SU-DHL-6 (cell line): ENCODE data around the gene ARHGAP29.

Experiments used
- EZH2phosphoT487 ChIP-seq: fragments of 200-600 bp; sonication (generic), shearing (Covaris generic); conservative IDR thresholded peaks from 2 replicates; pipeline ENCODE4 v1.6.1; 2018; ENCODE audit warnings: mild to moderate bottlenecking, antibody characterized with exemption, low read length, moderate library complexity, mixed read lengths
- TF ChIP-seq, protein P1 (sequence below): fragments of 200-600 bp; sonication (generic); IDR thresholded peaks from one replicate; pipeline ENCODE4 v1.5.1; 2017; ENCODE audit warnings: antibody characterized with exemption, mild to moderate bottlenecking, low read length, moderate library complexity; ENCODE audit not compliant: insufficient read depth, poor library complexity, severe bottlenecking

DNA sequence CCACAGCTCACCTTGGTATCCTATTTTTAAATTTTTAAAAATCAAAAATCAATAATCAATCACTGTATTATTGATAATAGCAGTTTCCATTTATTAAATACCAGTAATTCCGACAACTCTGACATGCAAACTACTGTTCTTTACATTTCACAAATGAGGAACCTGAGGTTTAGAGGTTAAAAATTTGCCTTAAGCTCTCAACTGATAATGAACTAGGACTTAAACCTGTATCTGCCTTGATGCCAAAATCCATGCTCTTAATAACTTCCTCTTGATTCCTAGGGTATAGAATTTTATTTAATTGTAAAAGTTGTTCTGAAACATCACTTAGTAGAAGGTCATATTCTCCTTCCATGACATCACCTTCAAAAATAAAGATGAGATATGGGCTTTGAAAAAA lies 5.6 kb downstream of the ARHGAP29 start:
- TF ChIP-seq, protein P1, sequence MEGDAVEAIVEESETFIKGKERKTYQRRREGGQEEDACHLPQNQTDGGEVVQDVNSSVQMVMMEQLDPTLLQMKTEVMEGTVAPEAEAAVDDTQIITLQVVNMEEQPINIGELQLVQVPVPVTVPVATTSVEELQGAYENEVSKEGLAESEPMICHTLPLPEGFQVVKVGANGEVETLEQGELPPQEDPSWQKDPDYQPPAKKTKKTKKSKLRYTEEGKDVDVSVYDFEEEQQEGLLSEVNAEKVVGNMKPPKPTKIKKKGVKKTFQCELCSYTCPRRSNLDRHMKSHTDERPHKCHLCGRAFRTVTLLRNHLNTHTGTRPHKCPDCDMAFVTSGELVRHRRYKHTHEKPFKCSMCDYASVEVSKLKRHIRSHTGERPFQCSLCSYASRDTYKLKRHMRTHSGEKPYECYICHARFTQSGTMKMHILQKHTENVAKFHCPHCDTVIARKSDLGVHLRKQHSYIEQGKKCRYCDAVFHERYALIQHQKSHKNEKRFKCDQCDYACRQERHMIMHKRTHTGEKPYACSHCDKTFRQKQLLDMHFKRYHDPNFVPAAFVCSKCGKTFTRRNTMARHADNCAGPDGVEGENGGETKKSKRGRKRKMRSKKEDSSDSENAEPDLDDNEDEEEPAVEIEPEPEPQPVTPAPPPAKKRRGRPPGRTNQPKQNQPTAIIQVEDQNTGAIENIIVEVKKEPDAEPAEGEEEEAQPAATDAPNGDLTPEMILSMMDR, result no peak
- TF ChIP-seq EZH2phosphoT487, result no peak
